Ishikawa (cell line): Measurements from ENCODE around the gene ASPRV1.

Source experiments
- CEBPB ChIP-seq: IDR thresholded peaks from 2 replicates; pipeline ENCODE4 v1.6.1; 2012
- CREB1 ChIP-seq: IDR thresholded peaks from 2 replicates; pipeline ENCODE4 v1.6.1; 2012; ENCODE audit warnings: low read depth
- EGR1 ChIP-seq: IDR thresholded peaks from 2 replicates; pipeline ENCODE4 v1.6.1; 2012
- EP300 ChIP-seq: IDR thresholded peaks from 2 replicates; pipeline ENCODE4 v1.6.1; 2012; ENCODE audit warnings: borderline replicate concordance
- FOXM1 ChIP-seq: IDR thresholded peaks from 2 replicates; pipeline ENCODE4 v1.6.1; 2012; ENCODE audit warnings: low read depth, borderline replicate concordance
- MAX ChIP-seq: IDR thresholded peaks from 2 replicates; pipeline ENCODE4 v1.6.1; 2012
- NFIC ChIP-seq: IDR thresholded peaks from 2 replicates; pipeline ENCODE4 v1.6.1; 2012
- RAD21 ChIP-seq: IDR thresholded peaks from 2 replicates; pipeline ENCODE4 v1.6.1; 2012; ENCODE audit warnings: low read depth
- REST ChIP-seq: IDR thresholded peaks from 2 replicates; pipeline ENCODE4 v1.6.1; 2012; ENCODE audit warnings: low read depth, mild to moderate bottlenecking
- TAF1 ChIP-seq: IDR thresholded peaks from 2 replicates; pipeline ENCODE4 v1.6.1; 2012; ENCODE audit warnings: low read depth, mild to moderate bottlenecking
- TCF12 ChIP-seq: IDR thresholded peaks from 2 replicates; pipeline ENCODE4 v1.6.1; 2012; ENCODE audit warnings: low read depth
- TEAD4 ChIP-seq: IDR thresholded peaks from 2 replicates; pipeline ENCODE4 v1.6.1; 2012
- USF1 ChIP-seq: IDR thresholded peaks from 2 replicates; pipeline ENCODE4 v1.6.1; 2012
- YY1 ChIP-seq: IDR thresholded peaks from 2 replicates; pipeline ENCODE4 v1.6.1; 2012; ENCODE audit warnings: low read depth
- ZBTB7A ChIP-seq: IDR thresholded peaks from 2 replicates; pipeline ENCODE4 v1.6.1; 2012; ENCODE audit warnings: low read depth

Gene ASPRV1

GRCh38 chr2:69958480-69958879 lies 3.0 kb downstream of the ASPRV1 start:
- no peak for TF ChIP-seq CEBPB
- TF ChIP-seq RAD21 = no peak
- no peak for TF ChIP-seq USF1
- TF ChIP-seq TEAD4 = no peak
- no peak for TF ChIP-seq REST
- TF ChIP-seq ZBTB7A = no peak
- no peak for TF ChIP-seq EP300
- TF ChIP-seq FOXM1 = no peak
- no peak for TF ChIP-seq MAX
- no peak for TF ChIP-seq TCF12
- no peak for TF ChIP-seq YY1
- no peak for TF ChIP-seq EGR1
- TF ChIP-seq TAF1 = no peak
- TF ChIP-seq CREB1 = no peak
- no peak for TF ChIP-seq NFIC

- no peak for TF ChIP-seq REST
- no peak for TF ChIP-seq TAF1
- TF ChIP-seq TCF12 = no peak
- TF ChIP-seq EGR1 = no peak
- TF ChIP-seq MAX = no peak
- TF ChIP-seq ZBTB7A = no peak
- TF ChIP-seq EP300 = no peak
- TF ChIP-seq TEAD4 = no peak
- TF ChIP-seq USF1 = no peak
- no peak for TF ChIP-seq CEBPB
- no peak for TF ChIP-seq CREB1
- TF ChIP-seq RAD21 = no peak
Observed at GRCh38 chr2:69957965-69958364, 3.5 kb downstream of the ASPRV1 start.

- TF ChIP-seq RAD21 = no peak
- TF ChIP-seq NFIC = no peak
- TF ChIP-seq TAF1 = no peak
- no peak for TF ChIP-seq MAX
- TF ChIP-seq EP300 = no peak
- TF ChIP-seq TEAD4 = no peak
- no peak for TF ChIP-seq YY1
- no peak for TF ChIP-seq CREB1
- TF ChIP-seq EGR1 = no peak
- TF ChIP-seq USF1 = no peak
- no peak for TF ChIP-seq ZBTB7A
- TF ChIP-seq TCF12 = no peak
- no peak for TF ChIP-seq REST
- TF ChIP-seq CEBPB = no peak
- TF ChIP-seq FOXM1 = no peak
Observed at GRCh38 chr2:69956475-69956979, 4.9 kb downstream of the ASPRV1 start.

GRCh38 chr2:69955029-69955428 lies 6.4 kb downstream of the ASPRV1 start:
- TF ChIP-seq TEAD4 = no peak
- TF ChIP-seq ZBTB7A = no peak
- no peak for TF ChIP-seq FOXM1
- TF ChIP-seq USF1 = no peak
- no peak for TF ChIP-seq TAF1
- TF ChIP-seq MAX = no peak
- TF ChIP-seq REST = no peak
- no peak for TF ChIP-seq TCF12
- no peak for TF ChIP-seq EP300
